NCI-H2081 treated with DMSO at 0.1 percent for 48 hours (cell line): ENCODE results near the gene ZSCAN20.
A peak's percentile ranks its signal among the peaks of the same experiment; 100 is the strongest.

Source experiments
- DNase-seq: peaks from one replicate; lab custom pipeline; 2025; lab: John Stamatoyannopoulos, UW

ZSCAN20 gene

GRCh38 chr1:33472269-33472980 is at the start of gene ZSCAN20:
TSS of gene ZSCAN20 (plus strand) at chr1:33472645. CDS start at chr1:33479289, 6,644 bp downstream.
- peak; percentile 99 for DNase-seq

- no peak for DNase-seq
Measured at GRCh38 chr1:33424205-33424604, 48.2 kb upstream of the ZSCAN20 start.

- no peak for DNase-seq
Measured at GRCh38 chr1:33424610-33425009, 47.8 kb upstream of the ZSCAN20 start.

GRCh38 chr1:33425900-33426299 is 46.5 kb upstream of the ZSCAN20 start:
- DNase-seq, result no peak

GRCh38 chr1:33426916-33427315 is 45.5 kb upstream of the ZSCAN20 start:
- DNase-seq, result peak; percentile 35

GRCh38 chr1:33428661-33429060 is 43.8 kb upstream of the ZSCAN20 start:
- no peak for DNase-seq

GRCh38 chr1:33429332-33429731 is 43.1 kb upstream of the ZSCAN20 start:
- DNase-seq, result no peak

GRCh38 chr1:33429856-33430691 is 42.4 kb upstream of the ZSCAN20 start:
- no peak for DNase-seq

GRCh38 chr1:33430692-33431593 is 41.5 kb upstream of the ZSCAN20 start, which contains the start of gene PHC2:
TSS of gene PHC2 (minus strand) at chr1:33431095. CDS start at chr1:33375539, 55,556 bp downstream.
- DNase-seq, result peak; percentile 96

GRCh38 chr1:33433509-33434362 is 38.7 kb upstream of the ZSCAN20 start:
- DNase-seq, result no peak

- DNase-seq, result no peak
Measured at GRCh38 chr1:33434363-33434750, 38.1 kb upstream of the ZSCAN20 start.

GRCh38 chr1:33435096-33435820 is 37.2 kb upstream of the ZSCAN20 start:
- DNase-seq, result no peak

GRCh38 chr1:33436557-33437285 is 35.7 kb upstream of the ZSCAN20 start:
- no peak for DNase-seq

GRCh38 chr1:33438364-33439160 is 33.9 kb upstream of the ZSCAN20 start:
- DNase-seq, result no peak

- no peak for DNase-seq
Measured at GRCh38 chr1:33439662-33440061, 32.8 kb upstream of the ZSCAN20 start.

GRCh38 chr1:33441088-33441745 is 31.2 kb upstream of the ZSCAN20 start:
- no peak for DNase-seq

- DNase-seq, result no peak
Measured at GRCh38 chr1:33442141-33442540, 30.3 kb upstream of the ZSCAN20 start.

- no peak for DNase-seq
Measured at GRCh38 chr1:33443080-33443704, 29.3 kb upstream of the ZSCAN20 start.
